ENCODE results near the gene EGFL7.
A peak's percentile ranks its signal among the peaks of the same experiment; 100 is the strongest.

EGFL7 gene

GRCh38 chr9:136720251-136720897 lies 57.7 kb downstream of the EGFL7 start:
- in situ Hi-C loops (cut with HindIII; ENCODE audit: low pct_ligation_motif_present, low sequenced_read_pairs): no loop called here
- H3K27me3 ChIP-seq (replicated peaks): no peaks in the 10 kb centered on the region
- H3K4me3 ChIP-seq (ENCODE audit: low read depth, low read length): no peak overlapping the region
- no peak overlapping the region for H3K27ac ChIP-seq
- peaks cover 28% of the 10 kb centered on the region for H3K36me3 ChIP-seq (replicated peaks)
- DNase-seq: no peak
- TF ChIP-seq, protein P1, sequence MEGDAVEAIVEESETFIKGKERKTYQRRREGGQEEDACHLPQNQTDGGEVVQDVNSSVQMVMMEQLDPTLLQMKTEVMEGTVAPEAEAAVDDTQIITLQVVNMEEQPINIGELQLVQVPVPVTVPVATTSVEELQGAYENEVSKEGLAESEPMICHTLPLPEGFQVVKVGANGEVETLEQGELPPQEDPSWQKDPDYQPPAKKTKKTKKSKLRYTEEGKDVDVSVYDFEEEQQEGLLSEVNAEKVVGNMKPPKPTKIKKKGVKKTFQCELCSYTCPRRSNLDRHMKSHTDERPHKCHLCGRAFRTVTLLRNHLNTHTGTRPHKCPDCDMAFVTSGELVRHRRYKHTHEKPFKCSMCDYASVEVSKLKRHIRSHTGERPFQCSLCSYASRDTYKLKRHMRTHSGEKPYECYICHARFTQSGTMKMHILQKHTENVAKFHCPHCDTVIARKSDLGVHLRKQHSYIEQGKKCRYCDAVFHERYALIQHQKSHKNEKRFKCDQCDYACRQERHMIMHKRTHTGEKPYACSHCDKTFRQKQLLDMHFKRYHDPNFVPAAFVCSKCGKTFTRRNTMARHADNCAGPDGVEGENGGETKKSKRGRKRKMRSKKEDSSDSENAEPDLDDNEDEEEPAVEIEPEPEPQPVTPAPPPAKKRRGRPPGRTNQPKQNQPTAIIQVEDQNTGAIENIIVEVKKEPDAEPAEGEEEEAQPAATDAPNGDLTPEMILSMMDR (IDR thresholded peaks at IDR 0.05; ENCODE audit: low read depth, low read length, missing control alignments): no peak

- no peaks in the 10 kb centered on the region for H3K27me3 ChIP-seq (replicated peaks)
- peaks cover 33% of the 10 kb centered on the region for H3K36me3 ChIP-seq (replicated peaks)
- in situ Hi-C loops (cut with HindIII; ENCODE audit: low pct_ligation_motif_present, low sequenced_read_pairs): no loop called here
- H3K27ac ChIP-seq: peak overlapping the region; percentile 6
- H3K4me3 ChIP-seq (ENCODE audit: low read depth, low read length): no peak overlapping the region
- DNase-seq: no peak
- TF ChIP-seq, protein P1 (IDR thresholded peaks at IDR 0.05; ENCODE audit: low read depth, low read length, missing control alignments): no peak
Measured at GRCh38 chr9:136720898-136721338, 58.2 kb downstream of the EGFL7 start.

- Histone ChIP-seq H3K36me3 (replicated peaks) (peaks cover 39% of the 10 kb centered on the region), H3K27me3 (replicated peaks) (no peaks in the 10 kb centered on the region), H3K27ac (no peak overlapping the region), H3K4me3 (ENCODE audit: low read depth, low read length) (no peak overlapping the region)
- peak; percentile 78 for DNase-seq
- TF ChIP-seq, protein P1 (IDR thresholded peaks at IDR 0.05; ENCODE audit: low read depth, low read length, missing control alignments): no peak
- in situ Hi-C loops (cut with HindIII; ENCODE audit: low pct_ligation_motif_present, low sequenced_read_pairs): no loop called here
Measured at GRCh38 chr9:136721339-136722092, 58.8 kb downstream of the EGFL7 start.
